ENCODE measurements around the gene CD58.

GRCh38 chr1:116553386-116554115 is 17.3 kb downstream of the CD58 start:
- TF ChIP-seq CTCF (IDR thresholded peaks at IDR 0.05) (no peak), POLR2A (IDR thresholded peaks at IDR 0.05) (no peak)
